Parathyroid adenoma (tissue), 2 donors: Measurements from ENCODE around the gene PREP.

ENCODE experiments used
- H2AFZ ChIP-seq: fragments of 300-600 bp; sonication (generic); one replicate; pipeline ENCODE4 v1.7.0; 2017; ENCODE audit warnings: antibody characterized with exemption, mild to moderate bottlenecking
- H3K27ac ChIP-seq: fragments of 300-600 bp; sonication (generic); one replicate; pipeline ENCODE4 v1.7.0; 2017
- H3K27me3 ChIP-seq: fragments of 300-600 bp; sonication (generic); one replicate; pipeline ENCODE4 v1.7.0; 2017; ENCODE audit warnings: low read length; ENCODE audit not compliant: control insufficient read depth, insufficient read depth
- H3K36me3 ChIP-seq: fragments of 300-600 bp; sonication (generic); one replicate; pipeline ENCODE4 v1.7.0; 2017; ENCODE audit warnings: low read length; ENCODE audit not compliant: control insufficient read depth, insufficient read depth
- H3K4me1 ChIP-seq: fragments of 300-600 bp; sonication (generic); one replicate; pipeline ENCODE4 v1.7.0; 2017; ENCODE audit warnings: control low read depth
- H3K4me2 ChIP-seq: fragments of 300-600 bp; sonication (generic); one replicate; pipeline ENCODE4 v1.7.0; 2017; ENCODE audit warnings: low read length
- H3K4me3 ChIP-seq: fragments of 300-600 bp; sonication (generic); one replicate; pipeline ENCODE4 v1.7.0; 2017; ENCODE audit warnings: low read depth, low read length
- H3K79me2 ChIP-seq: fragments of 300-600 bp; sonication (generic); one replicate; pipeline ENCODE4 v1.7.0; 2017; ENCODE audit warnings: control low read depth
- H3K9ac ChIP-seq: fragments of 300-600 bp; sonication (generic); one replicate; pipeline ENCODE4 v1.7.0; 2017; ENCODE audit warnings: mild to moderate bottlenecking
- H3K9me3 ChIP-seq: fragments of 300-600 bp; sonication (generic); one replicate; pipeline ENCODE4 v1.7.0; 2017; ENCODE audit warnings: low read length; ENCODE audit not compliant: control insufficient read depth
- CTCF ChIP-seq: fragments of 300-600 bp; sonication (generic); IDR thresholded peaks from one replicate; pipeline ENCODE4 v1.7.0; 2017; ENCODE audit warnings: antibody characterized with exemption, mild to moderate bottlenecking
- donor health status: primary hyperparathyroidism.

PREP gene

DNA sequence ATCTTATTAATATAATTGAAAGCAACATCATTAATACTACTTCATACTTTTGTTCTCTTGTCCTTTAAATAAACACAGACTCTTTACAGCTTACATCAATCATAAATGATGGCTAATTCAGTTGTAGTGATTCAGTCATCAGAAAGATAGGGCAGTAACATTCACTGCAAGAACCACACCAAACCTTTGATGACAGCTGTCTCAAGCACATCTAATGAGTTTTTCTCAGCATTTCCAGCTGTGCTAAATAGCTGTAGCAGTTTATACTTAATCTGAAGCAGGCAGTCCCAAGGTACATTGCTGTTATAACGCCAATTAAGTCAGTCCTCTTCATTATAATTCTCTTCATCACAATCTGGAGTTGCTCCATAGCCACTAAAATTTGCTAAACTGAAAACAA lies 45.7 kb downstream of the PREP start:
- no peak overlapping the region for H3K9ac ChIP-seq
- no peak overlapping the region for H2AFZ ChIP-seq
- H3K9me3 ChIP-seq: no peaks in the 10 kb centered on the region
- H3K27ac ChIP-seq: no peak overlapping the region
- no peaks in the 10 kb centered on the region for H3K27me3 ChIP-seq
- no peak overlapping the region for H3K4me3 ChIP-seq
- no peaks in the 10 kb centered on the region for H3K36me3 ChIP-seq
- H3K4me1 ChIP-seq: no peaks in the 10 kb centered on the region
- TF ChIP-seq CTCF: no peak
- H3K4me2 ChIP-seq: no peak overlapping the region
- H3K79me2 ChIP-seq: peaks cover 2% of the 10 kb centered on the region

- Histone ChIP-seq H3K4me3 (no peak overlapping the region), H3K36me3 (no peaks in the 10 kb centered on the region), H3K79me2 (peaks cover 2% of the 10 kb centered on the region), H3K27me3 (no peaks in the 10 kb centered on the region), H2AFZ (no peak overlapping the region), H3K4me2 (no peak overlapping the region), H3K27ac (no peak overlapping the region), H3K9me3 (no peaks in the 10 kb centered on the region), H3K9ac (no peak overlapping the region), H3K4me1 (no peaks in the 10 kb centered on the region)
- TF ChIP-seq CTCF: no peak
Measured at GRCh38 chr6:105352037-105352617, 50.8 kb downstream of the PREP start.

- Histone ChIP-seq H3K9ac (no peak overlapping the region), H3K4me2 (no peak overlapping the region), H3K27me3 (no peaks in the 10 kb centered on the region), H3K4me3 (no peak overlapping the region), H3K79me2 (peaks cover 3% of the 10 kb centered on the region), H3K9me3 (no peaks in the 10 kb centered on the region), H3K36me3 (no peaks in the 10 kb centered on the region), H2AFZ (no peak overlapping the region), H3K27ac (no peak overlapping the region), H3K4me1 (no peaks in the 10 kb centered on the region)
- no peak for TF ChIP-seq CTCF
Measured at GRCh38 chr6:105348897-105349296, 54.0 kb downstream of the PREP start.

DNA sequence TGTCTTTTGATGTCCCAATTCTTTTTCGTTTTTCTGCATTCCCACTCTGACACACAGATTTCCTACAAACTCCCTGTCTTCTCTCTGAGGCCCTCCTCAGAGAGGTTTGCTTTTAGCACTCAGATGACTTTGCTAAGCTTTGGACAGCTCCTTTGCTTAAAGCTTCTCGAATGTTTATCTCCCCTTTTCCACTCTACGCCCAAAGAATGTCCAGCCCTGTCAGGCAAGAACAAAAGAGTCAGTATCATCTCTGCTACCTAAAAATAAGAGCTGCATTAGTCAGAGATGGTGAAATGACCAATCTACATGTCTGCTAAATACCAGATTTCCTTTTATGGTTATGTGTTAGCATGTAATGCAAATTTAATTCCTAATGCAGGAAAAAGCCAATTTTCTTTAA lies 56.8 kb downstream of the PREP start:
- Histone ChIP-seq H3K4me2 (no peak overlapping the region), H3K9ac (no peak overlapping the region), H3K36me3 (no peaks in the 10 kb centered on the region), H3K9me3 (no peaks in the 10 kb centered on the region), H3K27ac (no peak overlapping the region), H3K79me2 (peaks cover 6% of the 10 kb centered on the region), H2AFZ (no peak overlapping the region), H3K27me3 (no peaks in the 10 kb centered on the region), H3K4me1 (no peaks in the 10 kb centered on the region), H3K4me3 (no peak overlapping the region)
- no peak for TF ChIP-seq CTCF

GRCh38 chr6:105345506-105345905 lies 57.4 kb downstream of the PREP start:
- H3K27me3 ChIP-seq: no peaks in the 10 kb centered on the region
- no peaks in the 10 kb centered on the region for H3K36me3 ChIP-seq
- no peak overlapping the region for H3K27ac ChIP-seq
- no peak for TF ChIP-seq CTCF
- no peak overlapping the region for H3K4me3 ChIP-seq
- no peak overlapping the region for H3K9ac ChIP-seq
- no peak overlapping the region for H3K4me2 ChIP-seq
- no peaks in the 10 kb centered on the region for H3K4me1 ChIP-seq
- no peak overlapping the region for H2AFZ ChIP-seq
- H3K9me3 ChIP-seq: no peaks in the 10 kb centered on the region
- H3K79me2 ChIP-seq: peaks cover 6% of the 10 kb centered on the region
